ENCODE measurements around the gene C1QTNF5. TPM values are rescaled to one million over a fixed set of nuclear protein-coding genes. Genes with fewer than 3 reads are reported as not detected.
A peak's percentile ranks its signal among the peaks of the same experiment; 100 is the strongest.

C1QTNF5 gene
- total and polyA plus RNA-seq, 5 donors from 2014 or later, result not detected

DNA sequence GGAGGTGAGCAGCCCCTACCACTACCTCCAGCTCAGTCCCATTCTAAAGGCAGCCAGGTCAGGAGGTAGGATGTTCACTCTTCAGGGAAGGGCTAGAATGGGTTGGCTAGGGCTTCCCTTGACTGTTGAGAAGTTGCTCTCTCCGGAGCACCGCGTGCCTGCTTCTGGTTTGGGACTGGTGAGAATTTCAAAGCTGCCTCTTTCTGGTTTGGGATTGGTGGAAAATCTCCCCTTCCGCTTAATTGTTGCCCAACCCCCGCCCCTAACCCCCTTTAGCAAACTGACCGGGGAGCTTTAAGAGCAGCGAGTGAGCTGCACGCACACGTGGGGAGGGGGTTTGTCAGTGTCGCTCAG is 40.1 kb upstream of the C1QTNF5 start:
- Mint-ChIP-seq H3K27me3 (peaks cover 5% of the 10 kb centered on the region), H3K4me3 (peak overlapping the region in 1 of 4 donors; percentile 92), H3K36me3 (no peaks in the 10 kb centered on the region), H3K4me1 (peaks cover 0 to 6% (median 2%) of the 10 kb centered on the region in 4 donors), H3K9me3 (no peaks in the 10 kb centered on the region), H3K27ac (peak overlapping the region in 1 of 3 donors; percentile 32)
- Histone ChIP-seq H3K4me3 (ENCODE audit: low read depth, low read length) (peak overlapping the region; percentile 68), H3K9me3 (ENCODE audit: control insufficient read depth in 2 of 2, low read length in 2 of 2) (no peaks in the 10 kb centered on the region), H3K36me3 (ENCODE audit: control insufficient read depth, insufficient read depth, low read length) (no peaks in the 10 kb centered on the region), H3K27ac (ENCODE audit: insufficient read depth, low read length, poor library complexity, severe bottlenecking) (no peak overlapping the region), H3K27me3 (ENCODE audit: control insufficient read depth, insufficient read depth, low read length) (peaks cover 17% of the 10 kb centered on the region), H3K4me1 (ENCODE audit: control insufficient read depth, insufficient read depth, low read length, poor library complexity, severe bottlenecking) (peaks cover 20% of the 10 kb centered on the region)
- DNase-seq, result no peak
- no peak for ATAC-seq (ENCODE audit: low read depth in 2 of 2)

DNA sequence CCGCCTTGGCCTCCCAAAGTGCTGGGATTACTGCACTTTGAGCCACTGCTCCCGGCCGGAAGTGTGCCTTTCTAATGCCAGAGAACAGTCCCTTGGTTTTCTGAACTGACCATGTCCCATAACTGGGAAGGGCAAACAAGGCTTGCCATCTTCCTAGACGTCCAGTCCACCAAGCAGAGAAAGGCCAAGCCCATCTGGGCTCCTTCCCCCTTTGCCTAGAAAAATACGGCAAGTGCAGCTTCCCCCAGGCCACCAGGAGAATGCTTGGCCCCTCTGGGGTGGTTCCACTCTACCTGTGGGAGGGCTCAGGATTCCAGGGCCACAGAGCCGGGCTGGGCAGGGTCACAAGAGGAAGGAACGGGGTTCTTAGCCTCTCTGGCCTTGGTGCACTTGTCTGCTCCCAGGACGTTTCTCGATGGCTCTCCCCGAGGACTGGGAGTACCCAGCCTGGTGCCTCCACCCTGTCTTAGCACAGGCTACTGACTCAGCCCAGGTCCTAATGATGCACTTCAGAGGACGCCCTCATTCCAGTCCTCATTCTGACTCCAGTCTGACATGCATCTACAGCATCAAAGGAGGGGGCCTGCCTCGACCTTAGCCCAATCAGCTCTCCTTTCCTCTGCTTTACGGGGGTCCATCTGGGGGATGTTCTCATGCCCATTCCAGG is 39.6 kb upstream of the C1QTNF5 start:
- Histone ChIP-seq H3K9me3 (ENCODE audit: control insufficient read depth in 2 of 2, low read length in 2 of 2) (no peaks in the 10 kb centered on the region), H3K27ac (ENCODE audit: insufficient read depth, low read length, poor library complexity, severe bottlenecking) (no peak overlapping the region), H3K27me3 (ENCODE audit: control insufficient read depth, insufficient read depth, low read length) (peaks cover 14% of the 10 kb centered on the region), H3K4me3 (ENCODE audit: low read depth, low read length) (no peak overlapping the region), H3K4me1 (ENCODE audit: control insufficient read depth, insufficient read depth, low read length, poor library complexity, severe bottlenecking) (peaks cover 20% of the 10 kb centered on the region), H3K36me3 (ENCODE audit: control insufficient read depth, insufficient read depth, low read length) (no peaks in the 10 kb centered on the region)
- Mint-ChIP-seq H3K27ac (no peak overlapping the region), H3K27me3 (peaks cover 5% of the 10 kb centered on the region), H3K9me3 (no peaks in the 10 kb centered on the region), H3K36me3 (no peaks in the 10 kb centered on the region), H3K4me3 (no peak overlapping the region), H3K4me1 (peaks cover 0 to 6% (median 2%) of the 10 kb centered on the region in 4 donors)
- DNase-seq (no peak), ATAC-seq (ENCODE audit: low read depth in 2 of 2) (no peak)

DNA sequence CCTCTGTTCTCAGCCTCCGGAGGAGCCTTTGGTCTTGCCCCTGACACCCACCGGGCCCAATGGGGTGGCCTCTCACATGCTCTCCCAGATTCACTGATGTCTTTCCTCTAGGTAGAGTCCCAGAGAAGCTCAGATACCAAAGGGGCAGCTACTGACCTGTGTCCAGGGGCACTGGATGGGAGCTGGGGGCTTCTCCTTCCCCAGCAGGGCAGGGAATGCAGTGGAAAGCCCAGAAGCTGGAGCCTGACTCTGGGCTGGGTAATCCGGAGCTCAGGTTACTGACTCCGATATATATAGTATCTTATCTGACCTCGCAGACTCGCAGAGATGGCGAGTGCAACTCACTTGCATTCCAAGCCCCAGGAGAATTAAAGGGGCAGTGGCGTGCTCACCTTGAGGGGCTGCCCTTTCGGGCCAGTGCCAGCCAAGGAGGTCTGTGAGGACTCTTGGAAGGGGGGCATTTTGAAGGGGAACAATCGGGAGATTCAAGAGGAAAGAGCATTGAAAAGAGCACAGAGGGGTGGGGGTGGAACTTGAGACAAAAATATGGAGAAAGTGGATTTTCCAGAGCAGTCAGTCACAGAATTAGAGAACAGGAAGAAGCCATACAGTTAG is 38.3 kb upstream of the C1QTNF5 start:
- no peak overlapping the region for H3K4me3 ChIP-seq (ENCODE audit: low read depth, low read length)
- no peaks in the 10 kb centered on the region for H3K9me3 Mint-ChIP-seq
- H3K36me3 ChIP-seq (ENCODE audit: control insufficient read depth, insufficient read depth, low read length), result no peaks in the 10 kb centered on the region
- no peak for ATAC-seq (ENCODE audit: low read depth in 2 of 2)
- H3K27ac Mint-ChIP-seq, result peak overlapping the region in 1 of 3 donors; percentile 72
- peaks cover 5% of the 10 kb centered on the region for H3K27me3 Mint-ChIP-seq
- peak overlapping the region in 1 of 4 donors; percentile 51 for H3K4me3 Mint-ChIP-seq
- peaks cover 20% of the 10 kb centered on the region for H3K4me1 ChIP-seq (ENCODE audit: control insufficient read depth, insufficient read depth, low read length, poor library complexity, severe bottlenecking)
- peaks cover 0 to 6% (median 2%) of the 10 kb centered on the region in 4 donors for H3K4me1 Mint-ChIP-seq
- peaks cover 7% of the 10 kb centered on the region for H3K27me3 ChIP-seq (ENCODE audit: control insufficient read depth, insufficient read depth, low read length)
- H3K36me3 Mint-ChIP-seq, result no peaks in the 10 kb centered on the region
- no peak overlapping the region for H3K27ac ChIP-seq (ENCODE audit: insufficient read depth, low read length, poor library complexity, severe bottlenecking)
- DNase-seq, result no peak
- no peaks in the 10 kb centered on the region for H3K9me3 ChIP-seq (ENCODE audit: control insufficient read depth in 2 of 2, low read length in 2 of 2)

DNA sequence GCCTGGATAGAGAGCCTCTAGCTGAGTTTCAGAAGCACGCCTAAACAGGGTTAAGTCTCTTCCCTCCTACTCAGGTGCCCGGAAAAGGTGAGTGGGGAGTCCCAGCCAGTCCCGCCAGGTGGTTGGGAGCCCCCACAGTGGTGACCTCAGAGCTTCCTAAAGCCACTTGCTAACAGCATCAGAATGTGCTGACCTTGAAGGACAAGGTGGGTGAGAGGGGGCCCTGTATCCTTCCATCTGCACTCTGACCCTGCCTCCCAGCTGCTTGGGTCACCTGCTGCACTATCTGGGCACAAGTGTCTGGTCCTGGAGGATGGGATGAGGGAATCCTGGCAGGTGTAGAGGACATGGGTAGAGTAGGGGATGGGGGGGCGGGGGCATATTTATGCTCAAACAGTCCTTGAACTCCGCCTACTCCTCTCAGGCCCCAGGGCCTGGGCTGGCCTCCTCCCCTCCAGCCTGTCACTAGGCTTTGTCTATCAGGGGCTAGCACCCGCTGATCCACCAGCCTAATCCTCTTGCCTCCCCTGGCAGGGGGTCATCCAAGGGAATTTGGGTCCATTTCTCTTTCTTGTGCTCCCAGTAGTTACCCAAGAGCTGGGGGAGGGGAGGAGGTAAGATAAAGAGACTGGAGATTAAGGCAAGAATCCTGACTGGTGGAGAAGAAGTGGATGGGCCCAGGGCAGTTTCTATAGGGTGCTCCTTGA is 37.4 kb upstream of the C1QTNF5 start:
- no peak overlapping the region for H3K27ac ChIP-seq (ENCODE audit: insufficient read depth, low read length, poor library complexity, severe bottlenecking)
- Mint-ChIP-seq H3K27ac (no peak overlapping the region), H3K36me3 (no peaks in the 10 kb centered on the region), H3K27me3 (peaks cover 5% of the 10 kb centered on the region), H3K4me3 (no peak overlapping the region), H3K4me1 (peaks cover 0 to 8% (median 2%) of the 10 kb centered on the region in 4 donors), H3K9me3 (no peaks in the 10 kb centered on the region)
- peaks cover 2% of the 10 kb centered on the region for H3K27me3 ChIP-seq (ENCODE audit: control insufficient read depth, insufficient read depth, low read length)
- H3K36me3 ChIP-seq (ENCODE audit: control insufficient read depth, insufficient read depth, low read length), result no peaks in the 10 kb centered on the region
- H3K4me1 ChIP-seq (ENCODE audit: control insufficient read depth, insufficient read depth, low read length, poor library complexity, severe bottlenecking), result peaks cover 20% of the 10 kb centered on the region
- H3K9me3 ChIP-seq (ENCODE audit: control insufficient read depth in 2 of 2, low read length in 2 of 2), result no peaks in the 10 kb centered on the region
- ATAC-seq (ENCODE audit: low read depth in 2 of 2), result no peak
- H3K4me3 ChIP-seq (ENCODE audit: low read depth, low read length), result no peak overlapping the region
- no peak for DNase-seq

DNA sequence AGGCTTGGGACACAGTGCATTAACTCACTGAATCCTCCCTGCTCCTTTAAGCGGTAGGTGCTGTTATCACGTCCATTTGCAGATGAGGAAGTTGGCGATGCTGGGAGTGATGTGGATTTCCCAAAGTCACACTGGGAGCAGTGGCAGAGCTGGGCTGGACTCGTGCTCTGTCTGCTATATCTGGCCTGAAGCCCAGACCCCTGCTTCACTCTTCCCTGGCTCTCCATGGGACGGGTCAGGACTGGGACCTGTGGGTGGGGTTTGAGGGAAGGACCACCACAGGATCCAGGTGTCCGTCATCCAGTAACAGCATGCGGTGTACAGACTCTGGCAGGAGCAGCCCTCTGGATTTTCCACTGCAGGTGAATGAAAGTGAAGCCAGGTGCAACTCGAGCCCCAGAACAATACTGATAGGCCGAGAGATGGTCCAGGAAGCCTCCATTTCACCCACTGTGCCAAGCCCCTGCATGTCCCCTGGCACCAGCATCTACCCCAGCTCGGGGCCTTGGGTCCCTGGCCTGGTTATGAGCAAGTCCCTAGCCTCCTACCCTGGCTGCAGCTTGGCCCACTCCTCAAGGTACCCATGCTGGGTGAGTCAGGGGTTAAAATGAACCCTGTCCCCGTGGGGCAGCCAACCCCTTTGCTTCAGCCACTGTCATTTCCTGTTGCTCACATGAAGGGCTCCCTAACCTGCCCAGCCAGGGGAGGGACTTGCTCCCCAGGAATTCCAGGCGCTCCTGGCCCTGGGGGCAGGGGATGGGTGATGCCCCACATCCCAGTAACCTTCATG is 36.6 kb upstream of the C1QTNF5 start:
- no peak overlapping the region for H3K4me3 ChIP-seq (ENCODE audit: low read depth, low read length)
- Mint-ChIP-seq H3K36me3 (no peaks in the 10 kb centered on the region), H3K27me3 (peaks cover 6% of the 10 kb centered on the region), H3K9me3 (no peaks in the 10 kb centered on the region), H3K4me3 (peak overlapping the region in 1 of 4 donors; percentile 19), H3K4me1 (peaks cover 0 to 8% (median 2%) of the 10 kb centered on the region in 4 donors), H3K27ac (no peak overlapping the region)
- no peak for ATAC-seq (ENCODE audit: low read depth in 2 of 2)
- no peaks in the 10 kb centered on the region for H3K27me3 ChIP-seq (ENCODE audit: control insufficient read depth, insufficient read depth, low read length)
- DNase-seq, result no peak
- H3K9me3 ChIP-seq (ENCODE audit: control insufficient read depth in 2 of 2, low read length in 2 of 2), result no peaks in the 10 kb centered on the region
- peaks cover 17% of the 10 kb centered on the region for H3K4me1 ChIP-seq (ENCODE audit: control insufficient read depth, insufficient read depth, low read length, poor library complexity, severe bottlenecking)
- H3K36me3 ChIP-seq (ENCODE audit: control insufficient read depth, insufficient read depth, low read length), result no peaks in the 10 kb centered on the region
- H3K27ac ChIP-seq (ENCODE audit: insufficient read depth, low read length, poor library complexity, severe bottlenecking), result no peak overlapping the region

DNA sequence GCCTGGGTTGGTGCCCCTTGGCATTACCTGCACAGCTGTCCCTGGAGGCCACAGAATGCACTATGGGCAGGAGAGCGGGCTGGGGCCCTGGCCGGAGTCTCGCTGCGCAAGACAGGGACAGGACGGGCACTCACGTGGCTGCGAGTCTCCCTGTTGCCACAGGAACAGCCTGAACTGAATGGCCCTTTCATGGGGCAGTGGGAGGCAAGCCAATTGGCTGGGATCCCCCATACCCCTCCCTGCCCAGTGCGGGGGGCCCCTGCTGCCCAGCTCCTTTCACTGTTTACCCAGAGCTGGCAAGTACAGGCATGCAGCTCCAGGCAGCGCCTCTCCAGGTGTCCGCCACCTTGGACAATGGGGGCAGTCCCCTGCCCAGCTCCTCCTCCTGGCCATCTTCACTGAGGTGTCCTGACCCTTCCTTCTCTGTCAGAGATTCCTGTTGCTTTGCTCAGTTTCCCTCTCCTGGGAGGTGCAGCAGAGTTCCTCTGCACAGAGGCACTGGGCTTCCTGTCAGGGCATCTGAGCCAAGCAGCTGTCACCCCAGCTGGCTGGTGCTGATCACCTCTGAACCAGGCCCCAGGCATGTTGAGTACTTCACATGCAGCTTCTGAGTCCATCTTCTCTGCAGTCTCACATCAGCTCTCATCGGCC is 35.6 kb upstream of the C1QTNF5 start:
- peaks cover 8% of the 10 kb centered on the region for H3K4me1 ChIP-seq (ENCODE audit: control insufficient read depth, insufficient read depth, low read length, poor library complexity, severe bottlenecking)
- H3K4me3 ChIP-seq (ENCODE audit: low read depth, low read length), result no peak overlapping the region
- no peak overlapping the region for H3K4me3 Mint-ChIP-seq
- ATAC-seq (ENCODE audit: low read depth in 2 of 2) (no peak), DNase-seq (no peak)
- no peaks in the 10 kb centered on the region for H3K9me3 ChIP-seq (ENCODE audit: control insufficient read depth in 2 of 2, low read length in 2 of 2)
- H3K9me3 Mint-ChIP-seq, result no peaks in the 10 kb centered on the region
- no peak overlapping the region for H3K27ac ChIP-seq (ENCODE audit: insufficient read depth, low read length, poor library complexity, severe bottlenecking)
- H3K36me3 Mint-ChIP-seq, result no peaks in the 10 kb centered on the region
- peak overlapping the region in 1 of 3 donors; percentile 85 for H3K27ac Mint-ChIP-seq
- H3K27me3 ChIP-seq (ENCODE audit: control insufficient read depth, insufficient read depth, low read length), result no peaks in the 10 kb centered on the region
- peaks cover 0 to 8% (median 0%) of the 10 kb centered on the region in 4 donors for H3K4me1 Mint-ChIP-seq
- peaks cover 12% of the 10 kb centered on the region for H3K27me3 Mint-ChIP-seq
- no peaks in the 10 kb centered on the region for H3K36me3 ChIP-seq (ENCODE audit: control insufficient read depth, insufficient read depth, low read length)
